Trophoblast cell (in vitro differentiated cells and primary cell): ENCODE measurements around the gene PREB.

Source experiments
- DNase-seq, 2 donors: peaks; one replicate each; pipeline ENCODE4 v3.0.0-alpha.2; 2016
- H2AFZ ChIP-seq: 2 replicates; pipeline ENCODE4 v1.6.1; 2013; ENCODE audit warnings: low read length, moderate library complexity, mild to moderate bottlenecking; ENCODE audit not compliant: insufficient read depth, poor library complexity
- H2AK5ac ChIP-seq: 2 replicates; pipeline ENCODE4 v1.6.1; 2013; ENCODE audit warnings: mild to moderate bottlenecking, low read length
- H2BK120ac ChIP-seq: 2 replicates; pipeline ENCODE4 v1.6.1; 2013; ENCODE audit warnings: low read length, mild to moderate bottlenecking, moderate library complexity; ENCODE audit not compliant: insufficient read depth, poor library complexity
- H2BK12ac ChIP-seq: 2 replicates; pipeline ENCODE4 v1.6.1; 2013; ENCODE audit warnings: mild to moderate bottlenecking, low read length, moderate library complexity
- H2BK5ac ChIP-seq: 2 replicates; pipeline ENCODE4 v1.6.1; 2013; ENCODE audit warnings: low read length, low read depth, moderate library complexity, mild to moderate bottlenecking; ENCODE audit not compliant: poor library complexity
- H3K14ac ChIP-seq: 2 replicates; pipeline ENCODE4 v1.6.1; 2013; ENCODE audit warnings: mild to moderate bottlenecking, low read length
- H3K18ac ChIP-seq: 2 replicates; pipeline ENCODE4 v1.6.1; 2013; ENCODE audit warnings: mild to moderate bottlenecking, low read length
- H3K23ac ChIP-seq: 2 replicates; pipeline ENCODE4 v1.6.1; 2013; ENCODE audit warnings: low read length
- H3K27ac ChIP-seq: 2 replicates; pipeline ENCODE4 v1.5.1; 2013; ENCODE audit warnings: low read depth, mild to moderate bottlenecking, inconsistent platforms, low read length, moderate library complexity
- H3K27me3 ChIP-seq: 2 replicates; pipeline ENCODE4 v1.6.1; 2013; ENCODE audit warnings: inconsistent platforms, mild to moderate bottlenecking, low read length, moderate library complexity; ENCODE audit not compliant: insufficient read depth
- H3K36me3 ChIP-seq, 2 experiments: 1 replicate in 1 of 2; 2 replicates in 1 of 2; pipeline ENCODE4 v1.6.1; 2013; ENCODE audit warnings: low read length in 2 of 2, mild to moderate bottlenecking in 2 of 2, moderate library complexity in 1 of 2; ENCODE audit not compliant: insufficient read depth in 2 of 2, control insufficient read depth in 1 of 2
- H3K4ac ChIP-seq: 2 replicates; pipeline ENCODE4 v1.6.1; 2013; ENCODE audit warnings: low read depth, mild to moderate bottlenecking, low read length, moderate library complexity
- H3K4me1 ChIP-seq, 2 experiments: 1 replicate in 1 of 2; 2 replicates in 1 of 2; pipeline ENCODE4 v1.6.1; 2013; ENCODE audit warnings: low read length in 2 of 2, mild to moderate bottlenecking in 2 of 2, moderate library complexity in 1 of 2; ENCODE audit not compliant: insufficient read depth in 2 of 2, control insufficient read depth in 1 of 2
- H3K4me2 ChIP-seq: 2 replicates; pipeline ENCODE4 v1.6.1; 2013; ENCODE audit warnings: inconsistent platforms, mild to moderate bottlenecking, low read length, moderate library complexity
- H3K4me3 ChIP-seq: 2 replicates; pipeline ENCODE4 v1.5.1; 2013; ENCODE audit warnings: mild to moderate bottlenecking, low read depth, low read length, inconsistent platforms
- H3K79me1 ChIP-seq: one replicate; pipeline ENCODE4 v1.6.1; 2013; ENCODE audit warnings: low read length
- H3K79me2 ChIP-seq: 2 replicates; pipeline ENCODE4 v1.6.1; 2013; ENCODE audit warnings: low read length, mild to moderate bottlenecking; ENCODE audit not compliant: control insufficient read depth, insufficient read depth, poor library complexity
- H3K9ac ChIP-seq: 2 replicates; pipeline ENCODE4 v1.6.1; 2013; ENCODE audit warnings: mild to moderate bottlenecking, low read length
- H3K9me3 ChIP-seq: 2 replicates; pipeline ENCODE4 v1.6.1; 2013; ENCODE audit warnings: low read depth, mild to moderate bottlenecking, control low read depth, inconsistent platforms, low read length; ENCODE audit not compliant: insufficient read depth
- H4K12ac ChIP-seq: 2 replicates; pipeline ENCODE4 v1.6.1; 2013; ENCODE audit warnings: low read depth, mild to moderate bottlenecking, low read length, moderate library complexity
- H4K8ac ChIP-seq: 2 replicates; pipeline ENCODE4 v1.6.1; 2013; ENCODE audit warnings: low read depth, mild to moderate bottlenecking, low read length, moderate library complexity
- H4K91ac ChIP-seq: one replicate; pipeline ENCODE4 v1.6.1; 2013; ENCODE audit warnings: low read depth, mild to moderate bottlenecking, low read length, moderate library complexity
- WGBS: extraction: QIAGEN DNeasy Blood & Tissue Kit; methylation state at CpG from one replicate; pipeline ENCODE4 v1.1.7; 2013; ENCODE audit warnings: missing lambda C conversion rate; ENCODE audit not compliant: insufficient read length, insufficient coverage; ENCODE audit errors: extremely low coverage; 5-methylcytosine and 5-hydroxymethylcytosine counted together

Gene PREB

DNA sequence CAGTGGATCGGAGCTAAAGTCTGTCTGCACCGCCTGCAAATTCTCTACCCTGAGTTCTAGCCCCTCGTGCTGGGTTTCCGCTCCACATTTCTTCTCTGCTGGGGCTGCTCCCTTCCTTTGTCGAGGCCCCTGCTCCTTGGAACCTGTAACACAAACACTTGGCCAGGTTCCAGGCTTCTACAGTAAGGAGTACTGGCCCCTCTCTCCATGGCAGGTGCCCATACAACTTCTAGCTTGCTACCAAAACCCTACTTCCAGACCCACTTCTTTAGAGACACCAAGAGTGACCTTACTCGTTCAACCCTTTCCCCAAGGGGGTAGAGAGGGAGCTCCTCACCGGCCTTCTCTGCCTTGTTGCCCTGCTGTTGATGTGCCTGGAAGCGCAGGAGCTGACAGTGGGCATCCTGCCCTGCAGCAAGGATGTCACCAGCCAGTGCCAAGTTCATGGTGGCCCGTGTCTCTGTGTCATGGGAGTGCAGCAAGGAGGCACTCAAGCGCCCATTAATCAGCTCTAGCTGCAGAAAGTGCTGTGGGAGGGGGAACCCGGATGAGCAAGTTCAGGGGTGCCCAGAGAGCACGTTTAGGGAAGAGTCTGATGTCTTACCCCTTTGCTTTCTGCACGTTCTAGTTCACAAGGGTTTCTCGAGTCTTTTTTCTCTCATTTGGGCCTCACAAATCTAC lies 1.1 kb downstream of the PREB start:
- no CpG with 5 or more reads among the region's 14 CpGs for WGBS
- peaks cover 35 to 40% of the 10 kb centered on the region in 2 experiments for H3K36me3 ChIP-seq
- H2AFZ ChIP-seq, result no peak overlapping the region
- H3K23ac ChIP-seq, result no peak overlapping the region
- H3K4ac ChIP-seq, result peak overlapping the region; percentile 68
- peak overlapping the region; percentile 92 for H3K4me3 ChIP-seq
- peaks cover 10% of the 10 kb centered on the region for H3K79me2 ChIP-seq
- H3K9me3 ChIP-seq, result no peaks in the 10 kb centered on the region
- peaks cover 7 to 8% of the 10 kb centered on the region in 2 experiments for H3K4me1 ChIP-seq
- peaks cover 6% of the 10 kb centered on the region for H3K79me1 ChIP-seq
- H3K27ac ChIP-seq, result no peak overlapping the region
- H3K14ac ChIP-seq, result peak overlapping the region; percentile 29
- no peak overlapping the region for H2BK120ac ChIP-seq
- H3K18ac ChIP-seq, result no peak overlapping the region
- H4K91ac ChIP-seq, result no peak overlapping the region
- DNase-seq, result no peak
- H4K8ac ChIP-seq, result no peak overlapping the region
- no peak overlapping the region for H2AK5ac ChIP-seq
- no peaks in the 10 kb centered on the region for H3K27me3 ChIP-seq
- no peak overlapping the region for H4K12ac ChIP-seq
- peak overlapping the region; percentile 64 for H3K4me2 ChIP-seq
- H3K9ac ChIP-seq, result peak overlapping the region; percentile 35
- no peak overlapping the region for H2BK12ac ChIP-seq
- no peak overlapping the region for H2BK5ac ChIP-seq

- H3K9ac ChIP-seq, result no peak overlapping the region
- DNase-seq, result no peak
- no peak overlapping the region for H2BK120ac ChIP-seq
- no CpG with 5 or more reads among the region's 11 CpGs for WGBS
- no peak overlapping the region for H3K4me2 ChIP-seq
- H4K91ac ChIP-seq, result no peak overlapping the region
- peaks cover 6% of the 10 kb centered on the region for H3K79me1 ChIP-seq
- H3K79me2 ChIP-seq, result peaks cover 9% of the 10 kb centered on the region
- peaks cover 35 to 40% of the 10 kb centered on the region in 2 experiments for H3K36me3 ChIP-seq
- H2AFZ ChIP-seq, result no peak overlapping the region
- H2BK5ac ChIP-seq, result no peak overlapping the region
- H3K4ac ChIP-seq, result no peak overlapping the region
- no peak overlapping the region for H4K12ac ChIP-seq
- H3K14ac ChIP-seq, result no peak overlapping the region
- no peaks in the 10 kb centered on the region for H3K27me3 ChIP-seq
- H2AK5ac ChIP-seq, result no peak overlapping the region
- H3K9me3 ChIP-seq, result no peaks in the 10 kb centered on the region
- no peak overlapping the region for H3K4me3 ChIP-seq
- H3K27ac ChIP-seq, result no peak overlapping the region
- H4K8ac ChIP-seq, result no peak overlapping the region
- peaks cover 7 to 8% of the 10 kb centered on the region in 2 experiments for H3K4me1 ChIP-seq
- H2BK12ac ChIP-seq, result no peak overlapping the region
- H3K18ac ChIP-seq, result no peak overlapping the region
- no peak overlapping the region for H3K23ac ChIP-seq
These were observed 3.0 kb downstream of the PREB start for GRCh38 chr2:27131429-27131828.

GRCh38 chr2:27130396-27130795 lies 4.0 kb downstream of the PREB start:
- H3K14ac ChIP-seq, result no peak overlapping the region
- peaks cover 7 to 8% of the 10 kb centered on the region in 2 experiments for H3K4me1 ChIP-seq
- H3K9me3 ChIP-seq, result no peaks in the 10 kb centered on the region
- peaks cover 6% of the 10 kb centered on the region for H3K79me1 ChIP-seq
- no peak overlapping the region for H3K9ac ChIP-seq
- H2BK5ac ChIP-seq, result no peak overlapping the region
- DNase-seq, result no peak
- H2BK120ac ChIP-seq, result no peak overlapping the region
- H3K79me2 ChIP-seq, result peaks cover 9% of the 10 kb centered on the region
- no peak overlapping the region for H3K4me2 ChIP-seq
- H4K12ac ChIP-seq, result no peak overlapping the region
- H3K4ac ChIP-seq, result no peak overlapping the region
- no peaks in the 10 kb centered on the region for H3K27me3 ChIP-seq
- no peak overlapping the region for H3K23ac ChIP-seq
- no peak overlapping the region for H3K18ac ChIP-seq
- no peak overlapping the region for H2AFZ ChIP-seq
- WGBS, result no CpG with 5 or more reads among the region's 10 CpGs
- H4K8ac ChIP-seq, result no peak overlapping the region
- H3K36me3 ChIP-seq, result peaks cover 35 to 40% of the 10 kb centered on the region in 2 experiments
- H2AK5ac ChIP-seq, result no peak overlapping the region
- no peak overlapping the region for H3K27ac ChIP-seq
- no peak overlapping the region for H4K91ac ChIP-seq
- H2BK12ac ChIP-seq, result no peak overlapping the region
- H3K4me3 ChIP-seq, result no peak overlapping the region

DNA sequence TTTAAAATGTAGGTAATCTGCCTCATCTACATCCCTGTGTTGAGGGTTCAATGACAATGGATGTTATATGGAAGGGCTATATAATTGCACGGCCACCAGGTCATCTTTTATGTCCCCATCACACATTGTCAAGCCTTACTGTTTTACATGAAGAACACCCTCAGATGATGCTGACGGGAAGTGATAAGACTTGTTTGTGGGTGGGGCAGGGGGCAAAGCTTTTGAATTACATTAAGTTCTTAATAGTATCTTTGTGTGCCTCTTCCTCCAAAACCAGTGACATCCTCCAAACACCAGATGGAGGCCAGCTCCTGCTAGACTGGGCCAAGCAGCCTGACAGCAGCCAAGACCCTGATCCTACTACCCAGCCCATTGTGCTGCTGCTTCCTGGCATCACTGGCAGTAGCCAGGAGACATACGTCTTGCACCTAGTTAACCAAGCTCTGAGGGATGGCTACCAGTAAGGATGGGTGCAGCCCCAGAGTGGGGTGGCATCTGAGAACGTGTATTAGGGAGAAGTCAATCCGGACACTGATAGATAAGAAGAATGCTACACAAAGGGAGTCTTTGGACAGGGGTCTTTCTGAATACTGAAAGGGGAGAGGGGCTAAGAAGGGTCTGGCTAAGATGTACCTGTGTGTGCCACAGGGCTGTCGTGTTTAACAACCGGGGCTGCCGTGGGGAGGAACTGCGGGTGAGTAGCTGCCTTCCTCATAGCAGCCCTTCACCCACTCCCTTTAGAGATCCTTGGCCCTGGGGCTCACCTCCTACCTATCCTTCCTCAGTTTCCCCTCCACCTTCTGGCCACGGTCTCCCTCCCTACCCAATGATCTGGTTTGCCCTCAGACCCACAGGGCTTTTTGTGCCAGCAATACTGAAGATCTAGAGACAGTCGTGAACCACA lies 5.5 kb downstream of the PREB start:
- Histone ChIP-seq H3K79me2 (peaks cover 4% of the 10 kb centered on the region), H2BK120ac (no peak overlapping the region), H3K27ac (no peak overlapping the region), H4K12ac (no peak overlapping the region), H3K9me3 (no peaks in the 10 kb centered on the region), H3K18ac (no peak overlapping the region), H2AK5ac (no peak overlapping the region), H3K14ac (no peak overlapping the region), H3K36me3 (peaks cover 35 to 40% of the 10 kb centered on the region in 2 experiments), H2BK5ac (no peak overlapping the region), H2AFZ (no peak overlapping the region), H4K91ac (no peak overlapping the region), H2BK12ac (no peak overlapping the region), H3K4me2 (no peak overlapping the region), H3K4ac (no peak overlapping the region), H3K4me1 (peaks cover 3 to 7% of the 10 kb centered on the region in 2 experiments), H4K8ac (no peak overlapping the region), H3K23ac (no peak overlapping the region), H3K4me3 (no peak overlapping the region), H3K79me1 (peaks cover under 1% of the 10 kb centered on the region), H3K9ac (no peak overlapping the region), H3K27me3 (peaks cover 3% of the 10 kb centered on the region)
- no CpG with 5 or more reads among the region's 11 CpGs for WGBS
- no peak for DNase-seq
